Lung (tissue), 12 donors: ENCODE measurements around the gene EEA1. TPM values are rescaled to one million over a fixed set of nuclear protein-coding genes. Genes with fewer than 3 reads are reported as not detected.
"Not testable (repeated sequence)": the region's sequence is repeated elsewhere in the genome, so short reads cannot be mapped to it uniquely, and the experiment has no call there.

Experiments
- ATAC-seq: fragments of 200-7000 bp; cut with Tn5 transposase; one replicate; pipeline ENCODE4 v1.9.1; 2020; ENCODE audit warnings: moderate number of reproducible peaks; ENCODE audit not compliant: insufficient read depth, low FRiP score
- DNase-seq, 3 donors: peaks; one replicate each; pipeline ENCODE4 v3.0.0-alpha.2; 2013 to 2017
- H3K27ac ChIP-seq, 2 donors: one replicate each; pipeline ENCODE4 v1.5.1; 2013; ENCODE audit warnings: mild to moderate bottlenecking in 2 of 2, moderate library complexity in 2 of 2, control low read depth in 1 of 2, inconsistent platforms in 1 of 2, low read depth in 1 of 2, low read length in 1 of 2
- H3K27me3 ChIP-seq, 3 donors: one replicate each; pipeline ENCODE4 v1.5.1; 2013; ENCODE audit warnings: low read length in 2 of 3; ENCODE audit not compliant: control insufficient read depth in 3 of 3, insufficient read depth in 3 of 3
- H3K36me3 ChIP-seq, 4 donors: one replicate each; pipeline ENCODE4 v1.5.1; 2013; ENCODE audit warnings: low read length in 4 of 4, mild to moderate bottlenecking in 1 of 4, moderate library complexity in 1 of 4; ENCODE audit not compliant: control insufficient read depth in 4 of 4, insufficient read depth in 4 of 4
- H3K4me1 ChIP-seq, 5 donors: one replicate each; pipeline ENCODE4 v1.5.1; 2013; ENCODE audit warnings: low read length in 5 of 5, mild to moderate bottlenecking in 2 of 5, moderate library complexity in 1 of 5; ENCODE audit not compliant: control insufficient read depth in 5 of 5, insufficient read depth in 5 of 5
- H3K4me3 ChIP-seq: one replicate; pipeline ENCODE4 v1.5.1; 2013; ENCODE audit warnings: mild to moderate bottlenecking, control low read depth, moderate library complexity
- H3K9ac ChIP-seq, 2 donors: one replicate each; pipeline ENCODE4 v1.5.1; 2013; ENCODE audit warnings: low read length in 2 of 2, control low read depth in 1 of 2; ENCODE audit not compliant: insufficient read depth in 1 of 2
- H3K9me3 ChIP-seq, 4 donors: one replicate each; pipeline ENCODE4 v1.5.1; 2013; ENCODE audit warnings: low read length in 3 of 4, mild to moderate bottlenecking in 1 of 4, moderate library complexity in 1 of 4; ENCODE audit not compliant: control insufficient read depth in 4 of 4, insufficient read depth in 3 of 4
- WGBS, 2 donors: extraction: QIAGEN DNeasy Blood & Tissue Kit; methylation state at CpG; one replicate each; pipeline ENCODE4 v1.1.7; 2013; 5-methylcytosine and 5-hydroxymethylcytosine counted together
- polyA plus RNA-seq, 2 donors: library from polyadenylated mRNA; stranded (reverse); fragments of 200-250 nt; gene quantifications; one replicate each; pipeline ENCODE4 v1.2.1, GENCODE V29; 2013
- total RNA-seq, 2 donors: library from RNA; depleted of rRNA in 1 of 2; stranded (reverse); fragments of >200 nt in 1 of 2; gene quantifications; one replicate each; pipeline ENCODE4 v1.2.1, GENCODE V29; 2014 to 2021
- TF ChIP-seq, protein P1 (sequence below): IDR thresholded peaks from 2 replicates; pipeline ENCODE4 v1.5.1; 2012; ENCODE audit warnings: mild to moderate bottlenecking; ENCODE audit errors: control extremely low read depth, extremely low read depth
- donor health status: control.
- donor health status: control.
- donor health status: Bipolar disorder and iron deficiency.
- donor health status: healthy.
- donor health status: DM: yes; HTN: yes; CAD: no.

The EEA1 gene
- total and polyA plus RNA-seq, 4 donors = 3.7 to 37.0 (median 15.8) TPM

DNA sequence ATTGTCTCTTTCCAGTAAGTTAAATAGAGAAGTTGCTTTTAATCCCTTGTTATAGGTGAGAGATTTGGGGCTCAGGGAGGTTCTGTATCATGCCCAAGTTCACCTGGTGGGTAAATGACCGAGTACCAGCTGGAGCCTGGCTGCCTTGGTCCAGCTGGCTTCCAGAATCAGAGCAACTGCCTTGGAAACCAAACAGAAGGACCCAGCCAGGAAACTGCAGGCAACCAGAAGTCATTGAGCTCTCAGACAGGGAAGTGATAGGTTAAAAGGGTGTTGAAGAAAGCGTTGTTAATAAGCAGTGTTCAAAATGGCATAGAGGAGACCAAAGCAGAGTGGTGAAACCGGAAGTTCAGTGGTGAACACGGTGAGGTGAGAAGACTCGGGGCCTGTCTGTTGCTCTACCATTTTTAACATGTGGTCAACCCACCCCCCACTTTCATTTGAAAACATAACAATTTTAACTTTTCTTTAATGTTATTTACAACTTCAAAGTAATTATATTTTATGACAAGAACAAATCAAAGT is 171.4 kb downstream of the EEA1 start:
- no peak overlapping the region for H3K4me3 ChIP-seq
- WGBS, 2 donors = 82 to 87% methylated on average over 5 of the region's 5 CpGs
- peaks cover 0 to 8% (median under 1%) of the 10 kb centered on the region in 4 donors for H3K9me3 ChIP-seq
- TF ChIP-seq, protein P1, sequence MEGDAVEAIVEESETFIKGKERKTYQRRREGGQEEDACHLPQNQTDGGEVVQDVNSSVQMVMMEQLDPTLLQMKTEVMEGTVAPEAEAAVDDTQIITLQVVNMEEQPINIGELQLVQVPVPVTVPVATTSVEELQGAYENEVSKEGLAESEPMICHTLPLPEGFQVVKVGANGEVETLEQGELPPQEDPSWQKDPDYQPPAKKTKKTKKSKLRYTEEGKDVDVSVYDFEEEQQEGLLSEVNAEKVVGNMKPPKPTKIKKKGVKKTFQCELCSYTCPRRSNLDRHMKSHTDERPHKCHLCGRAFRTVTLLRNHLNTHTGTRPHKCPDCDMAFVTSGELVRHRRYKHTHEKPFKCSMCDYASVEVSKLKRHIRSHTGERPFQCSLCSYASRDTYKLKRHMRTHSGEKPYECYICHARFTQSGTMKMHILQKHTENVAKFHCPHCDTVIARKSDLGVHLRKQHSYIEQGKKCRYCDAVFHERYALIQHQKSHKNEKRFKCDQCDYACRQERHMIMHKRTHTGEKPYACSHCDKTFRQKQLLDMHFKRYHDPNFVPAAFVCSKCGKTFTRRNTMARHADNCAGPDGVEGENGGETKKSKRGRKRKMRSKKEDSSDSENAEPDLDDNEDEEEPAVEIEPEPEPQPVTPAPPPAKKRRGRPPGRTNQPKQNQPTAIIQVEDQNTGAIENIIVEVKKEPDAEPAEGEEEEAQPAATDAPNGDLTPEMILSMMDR = no peak
- peaks cover 0 to 3% (median 0%) of the 10 kb centered on the region in 5 donors for H3K4me1 ChIP-seq
- H3K27me3 ChIP-seq = no peaks in the 10 kb centered on the region
- no peak overlapping the region for H3K27ac ChIP-seq
- DNase-seq (no peak), ATAC-seq (no peak)
- H3K36me3 ChIP-seq = no peaks in the 10 kb centered on the region
- H3K9ac ChIP-seq = no peak overlapping the region

DNA sequence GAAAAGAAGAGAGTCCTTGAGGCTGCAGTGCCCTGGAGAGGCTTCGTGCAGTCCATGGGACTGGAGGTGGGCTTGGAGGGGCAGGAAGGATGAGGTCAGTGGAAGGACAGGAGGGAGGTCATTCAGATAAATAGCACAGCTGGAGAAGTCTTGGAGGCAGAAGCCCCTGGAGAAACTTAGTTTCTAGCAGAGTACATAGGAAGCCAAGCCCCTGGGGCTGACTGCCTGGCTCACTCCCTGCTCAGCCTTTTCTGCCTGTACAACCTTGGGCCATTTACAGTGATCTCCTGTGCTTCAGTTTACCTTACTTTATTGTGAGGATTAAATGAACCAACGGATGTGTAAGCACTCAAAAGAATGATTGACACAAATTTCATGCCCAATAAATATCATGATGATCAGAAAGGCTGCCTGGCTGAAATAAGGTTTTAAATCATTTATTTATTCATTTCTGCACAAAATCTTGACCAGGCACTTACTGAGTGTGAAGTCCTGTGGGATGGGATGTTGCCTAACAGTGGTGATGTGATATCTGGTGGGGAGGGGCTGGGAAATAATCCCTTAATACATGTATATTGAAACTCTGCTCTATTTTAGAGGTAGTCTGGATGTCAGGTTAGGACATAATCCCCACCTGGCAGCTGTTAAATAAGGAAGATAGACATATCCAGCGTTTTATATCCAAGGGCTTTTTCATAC is 172.0 kb downstream of the EEA1 start:
- Histone ChIP-seq H3K27ac (no peak overlapping the region), H3K9ac (no peak overlapping the region), H3K9me3 (peaks cover 0 to 6% (median under 1%) of the 10 kb centered on the region in 4 donors), H3K4me1 (peaks cover 0 to 3% (median 0%) of the 10 kb centered on the region in 5 donors), H3K4me3 (no peak overlapping the region), H3K36me3 (no peaks in the 10 kb centered on the region), H3K27me3 (no peaks in the 10 kb centered on the region)
- WGBS, 2 donors = 86 to 87% methylated on average over 3 of the region's 3 CpGs
- ATAC-seq = no peak
- TF ChIP-seq, protein P1 = no peak
- DNase-seq = no peak

DNA sequence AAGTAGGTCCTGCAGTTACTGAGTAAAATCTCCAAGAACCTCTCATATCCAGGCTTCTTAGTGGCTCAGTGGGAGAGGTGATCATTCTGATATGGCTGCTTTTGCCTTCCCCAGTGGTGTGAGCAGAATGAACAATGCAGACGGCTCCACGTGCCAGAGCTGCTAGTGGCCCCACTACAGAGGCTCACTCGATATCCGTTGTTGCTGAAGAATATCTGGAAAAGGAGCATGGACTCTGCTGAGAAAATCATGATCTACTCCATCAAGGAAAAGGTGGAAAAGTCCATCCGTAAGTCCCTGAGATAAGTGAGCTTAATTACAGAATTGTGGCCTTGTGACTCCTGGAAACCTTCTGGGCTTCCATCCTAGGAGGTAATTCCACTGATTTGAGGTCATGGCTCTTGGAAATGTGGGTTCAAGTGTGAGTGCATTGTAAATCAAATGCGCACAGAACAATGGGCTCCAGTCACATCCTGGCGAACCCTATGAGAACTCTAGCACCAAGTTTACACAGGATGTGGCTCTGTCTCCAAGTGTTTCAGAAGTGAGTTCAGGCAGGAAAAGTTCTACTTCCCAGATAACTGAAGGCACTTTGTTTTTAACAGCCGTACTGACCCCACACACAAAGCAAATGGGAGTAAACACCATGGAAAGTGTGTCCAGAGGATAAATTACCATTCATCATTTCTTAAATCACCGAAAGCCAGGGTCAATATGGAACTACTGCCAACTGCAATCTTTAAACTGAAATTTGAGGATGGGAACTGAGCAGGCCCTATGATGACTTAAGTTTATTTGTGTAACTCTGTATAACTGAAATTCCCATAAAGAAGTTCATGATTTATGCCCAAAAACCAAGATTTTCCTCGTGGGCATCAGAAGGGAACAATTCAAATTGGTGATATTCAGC is 174.9 kb downstream of the EEA1 start:
- WGBS, 2 donors = 70 to 79% methylated on average over 10 of the region's 10 CpGs
- no peak overlapping the region for H3K9ac ChIP-seq
- H3K27ac ChIP-seq = peak overlapping the region in 1 of 2 donors; percentile 35
- H3K27me3 ChIP-seq = no peaks in the 10 kb centered on the region
- peaks cover 0 to 3% (median 0%) of the 10 kb centered on the region in 5 donors for H3K4me1 ChIP-seq
- TF ChIP-seq, protein P1 = no peak
- ATAC-seq (no peak), DNase-seq (peak in 1 of 3 donors; percentile 52)
- H3K36me3 ChIP-seq = no peaks in the 10 kb centered on the region
- no peak overlapping the region for H3K4me3 ChIP-seq
- peaks cover 0 to 2% (median under 1%) of the 10 kb centered on the region in 4 donors for H3K9me3 ChIP-seq

DNA sequence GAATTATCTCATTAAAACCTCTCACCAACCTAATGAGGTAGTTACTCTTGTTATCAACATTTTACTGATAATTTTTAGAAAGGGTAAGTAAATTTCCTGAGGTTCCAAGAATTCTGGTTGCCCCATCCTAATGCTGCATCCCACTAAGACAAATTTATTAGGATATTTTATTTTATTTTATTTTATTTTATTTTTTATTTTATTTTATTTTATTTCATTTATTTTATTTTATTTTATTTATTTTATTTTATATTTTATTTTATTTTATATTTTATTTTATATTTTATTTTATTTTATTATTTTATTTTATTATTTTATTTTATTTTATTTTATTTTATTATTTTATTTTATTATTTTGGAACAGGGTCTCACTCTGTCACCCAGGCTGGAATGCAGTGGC is 179.4 kb downstream of the EEA1 start:
- not testable (repeated sequence) for ATAC-seq, H3K27ac ChIP-seq, DNase-seq, H3K27me3 ChIP-seq, H3K4me3 ChIP-seq, H3K4me1 ChIP-seq, H3K9me3 ChIP-seq, H3K9ac ChIP-seq, H3K36me3 ChIP-seq
